GM18505 (cell line): Measurements from ENCODE around the gene RELL1.

Experiments used
- ATAC-seq: cut with Tn5 transposase; IDR thresholded peaks from one replicate; pipeline ENCODE4 v1.9.1; 2021; ENCODE audit not compliant: unreplicated experiment
- POLR2A ChIP-seq: IDR thresholded peaks from 4 replicates; pipeline ENCODE4 v1.6.1; 2011; ENCODE audit warnings: borderline replicate concordance; ENCODE audit not compliant: insufficient read depth, insufficient read length; ENCODE audit errors: extremely low read depth

Gene RELL1

GRCh38 chr4:37717576-37717975 lies 31.4 kb upstream of the RELL1 start:
- no peak for ATAC-seq
- no peak for TF ChIP-seq POLR2A

- peak; percentile 81 for ATAC-seq
- TF ChIP-seq POLR2A: no peak
Observed at GRCh38 chr4:37715889-37716402, 29.8 kb upstream of the RELL1 start.

GRCh38 chr4:37710491-37710890 lies 24.3 kb upstream of the RELL1 start:
- TF ChIP-seq POLR2A: no peak
- ATAC-seq: no peak

GRCh38 chr4:37706032-37706431 lies 19.9 kb upstream of the RELL1 start:
- TF ChIP-seq POLR2A: no peak
- ATAC-seq: no peak

- no peak for ATAC-seq
- no peak for TF ChIP-seq POLR2A
Observed at GRCh38 chr4:37705571-37705970, 19.4 kb upstream of the RELL1 start.

GRCh38 chr4:37699868-37700481 lies 13.8 kb upstream of the RELL1 start:
- ATAC-seq: no peak
- TF ChIP-seq POLR2A: no peak

- ATAC-seq: no peak
- no peak for TF ChIP-seq POLR2A
Observed at GRCh38 chr4:37697566-37697965, 11.4 kb upstream of the RELL1 start.

- no peak for ATAC-seq
Observed at GRCh38 chr4:37693450-37694190, 7.4 kb upstream of the RELL1 start.

GRCh38 chr4:37693030-37693429 lies 6.9 kb upstream of the RELL1 start:
- no peak for ATAC-seq
- no peak for TF ChIP-seq POLR2A

More at GRCh38 chr4:37693450-37694190, 7.4 kb upstream of the RELL1 start:
- no peak for TF ChIP-seq POLR2A

- no peak for ATAC-seq
- TF ChIP-seq POLR2A: no peak
Observed at GRCh38 chr4:37690976-37691375, 4.8 kb upstream of the RELL1 start.

GRCh38 chr4:37689353-37690095 lies 3.3 kb upstream of the RELL1 start:
- no peak for ATAC-seq
- no peak for TF ChIP-seq POLR2A

GRCh38 chr4:37687681-37688080 lies 1.5 kb upstream of the RELL1 start:
- no peak for TF ChIP-seq POLR2A
- no peak for ATAC-seq

- ATAC-seq: no peak
- no peak for TF ChIP-seq POLR2A
Observed at GRCh38 chr4:37687194-37687562, 1.0 kb upstream of the RELL1 start.
